CD4-positive, alpha-beta T cell treated with Interleukin-6 for 4 hours (primary cell): Measurements from ENCODE around the gene MOV10L1.

Experiments
- DNase-seq: peaks from one replicate; pipeline ENCODE4 v3.0.0-alpha.2; 2020; ENCODE audit warnings: mixed read lengths

The MOV10L1 gene

DNA sequence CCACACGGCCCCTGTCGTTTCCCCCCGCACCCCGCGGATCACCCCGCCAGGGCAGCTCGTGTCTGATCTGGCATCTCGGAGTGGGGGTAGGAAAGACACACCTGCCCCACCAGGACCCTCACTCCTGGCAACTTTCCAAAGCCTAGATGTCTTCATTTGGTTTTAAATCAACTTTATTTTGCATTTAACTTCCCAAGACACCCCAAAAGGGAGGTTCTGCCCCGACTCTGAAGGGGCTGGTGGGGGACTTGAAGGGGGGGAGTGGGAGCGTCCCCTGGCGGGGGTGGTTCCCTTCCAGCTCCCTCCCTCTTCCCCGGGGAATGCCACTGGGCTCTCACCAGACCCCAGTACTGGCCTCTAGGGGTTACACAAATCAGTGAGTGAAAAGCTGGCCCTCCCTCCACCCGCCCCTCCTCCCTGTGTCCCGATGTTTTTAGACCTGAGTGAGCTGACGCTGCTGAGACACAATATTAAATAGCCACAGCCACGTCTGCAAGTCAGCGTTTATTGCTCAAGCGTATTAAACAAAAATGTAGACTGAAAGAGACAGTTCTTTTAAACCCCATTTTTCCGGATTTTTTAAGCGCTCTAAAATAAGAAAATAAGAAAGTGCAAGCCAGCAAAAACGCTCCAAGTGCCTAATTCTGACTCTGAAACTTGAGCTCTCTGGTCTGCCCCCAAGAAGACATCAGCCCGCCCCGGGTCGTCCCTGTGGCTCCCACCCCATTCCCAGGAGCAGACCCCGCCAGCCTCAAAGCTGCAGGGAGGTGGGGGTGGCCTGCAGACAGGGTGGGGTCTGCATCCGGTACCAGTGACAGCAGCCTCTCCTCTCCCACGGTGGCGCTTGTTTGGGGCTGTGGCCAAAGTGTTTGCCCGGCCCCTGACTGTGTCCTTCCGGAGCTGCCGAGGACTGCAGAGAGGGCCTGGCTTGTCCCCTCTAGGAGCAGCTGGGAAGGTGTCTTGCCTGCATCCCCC, 30.6 kb upstream of the MOV10L1 start:
- DNase-seq: no peak

DNA sequence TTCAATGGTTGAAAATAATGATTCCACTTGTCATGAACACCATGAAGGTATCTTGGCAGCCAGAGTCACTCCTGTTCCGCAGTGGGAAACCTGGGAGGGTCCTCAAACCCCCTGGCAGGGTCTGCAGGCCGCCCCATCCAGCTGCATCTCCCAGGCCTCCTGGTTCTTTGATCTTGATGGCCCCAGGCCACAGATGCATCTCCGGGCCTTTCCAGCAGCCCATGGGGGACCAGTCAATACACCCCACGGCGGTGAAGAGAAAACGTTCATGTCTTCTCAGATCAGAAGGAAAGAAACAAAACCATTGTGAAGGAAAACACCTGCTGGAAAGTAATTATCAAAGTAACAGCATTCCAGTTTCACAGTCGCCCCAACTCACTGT, 29.9 kb upstream of the MOV10L1 start:
- no peak for DNase-seq

DNA sequence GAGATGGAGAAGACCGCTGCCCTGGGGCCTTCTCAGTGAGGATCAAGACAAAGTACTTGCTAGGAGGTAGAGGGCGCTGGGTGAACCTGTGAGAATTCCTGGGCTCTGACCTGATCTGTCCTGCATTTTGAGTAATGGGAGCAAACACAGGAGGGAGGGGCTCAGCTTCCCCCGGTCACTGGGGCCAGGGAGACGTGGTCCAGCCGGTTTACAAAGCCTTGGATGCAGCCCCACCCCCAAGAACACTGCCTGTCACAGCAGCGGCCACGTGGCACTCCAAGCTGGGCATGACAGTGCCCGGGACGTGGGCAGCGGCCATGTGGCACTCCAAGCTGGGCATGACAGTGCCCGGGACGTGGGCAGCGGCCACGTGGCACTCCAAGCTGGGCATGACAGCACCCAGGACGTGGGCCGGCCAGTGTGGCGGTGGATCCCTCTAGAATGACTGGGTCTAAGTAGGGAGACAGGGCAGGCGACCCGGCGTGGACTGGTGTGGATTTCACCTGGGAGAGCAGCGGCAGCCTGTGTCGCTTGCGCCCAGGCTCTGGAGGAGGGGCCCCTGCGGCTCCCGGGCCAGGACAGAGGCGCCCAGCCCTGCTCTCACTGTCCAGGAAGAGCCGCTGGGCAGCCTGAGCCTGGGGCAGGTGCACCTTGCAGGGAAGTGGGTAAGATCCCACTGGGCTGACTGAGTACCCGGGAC, 29.2 kb upstream of the MOV10L1 start:
- no peak for DNase-seq

DNA sequence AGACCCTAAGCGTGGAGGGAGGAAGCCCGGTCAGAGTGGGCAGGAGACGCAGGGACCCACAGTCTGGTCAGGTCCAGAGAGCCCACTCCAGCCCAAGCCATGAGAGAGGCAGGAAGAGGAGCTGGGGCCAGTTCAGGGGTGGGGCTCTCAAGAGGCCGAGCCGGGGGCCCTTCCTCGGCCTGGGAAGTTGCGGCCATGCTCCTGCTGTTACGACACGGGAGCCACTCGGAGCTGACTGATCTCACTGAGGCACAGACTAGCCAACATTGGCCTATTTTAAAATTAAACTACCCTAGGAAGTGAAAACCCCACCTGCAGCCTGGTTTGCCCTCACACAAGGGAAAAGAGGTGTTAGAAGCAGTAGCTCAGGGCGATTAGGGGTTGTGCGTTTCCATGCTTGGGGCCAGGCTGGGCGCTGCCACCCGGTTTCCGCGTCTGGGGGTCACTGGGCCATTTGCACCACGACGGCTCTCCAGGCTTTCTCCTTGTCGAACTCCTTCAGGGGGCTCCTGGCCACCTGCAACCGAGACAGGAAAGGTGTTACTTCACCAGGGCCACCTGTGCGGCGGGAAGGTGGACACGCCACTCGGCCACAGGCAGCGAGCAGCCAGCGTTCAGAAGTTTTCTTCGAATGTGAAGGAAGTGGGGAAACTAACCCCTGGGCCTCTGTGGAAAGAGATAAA, 28.5 kb upstream of the MOV10L1 start:
- DNase-seq: no peak

- no peak for DNase-seq
Measured at GRCh38 chr22:50061824-50062355, 27.9 kb upstream of the MOV10L1 start.

DNA sequence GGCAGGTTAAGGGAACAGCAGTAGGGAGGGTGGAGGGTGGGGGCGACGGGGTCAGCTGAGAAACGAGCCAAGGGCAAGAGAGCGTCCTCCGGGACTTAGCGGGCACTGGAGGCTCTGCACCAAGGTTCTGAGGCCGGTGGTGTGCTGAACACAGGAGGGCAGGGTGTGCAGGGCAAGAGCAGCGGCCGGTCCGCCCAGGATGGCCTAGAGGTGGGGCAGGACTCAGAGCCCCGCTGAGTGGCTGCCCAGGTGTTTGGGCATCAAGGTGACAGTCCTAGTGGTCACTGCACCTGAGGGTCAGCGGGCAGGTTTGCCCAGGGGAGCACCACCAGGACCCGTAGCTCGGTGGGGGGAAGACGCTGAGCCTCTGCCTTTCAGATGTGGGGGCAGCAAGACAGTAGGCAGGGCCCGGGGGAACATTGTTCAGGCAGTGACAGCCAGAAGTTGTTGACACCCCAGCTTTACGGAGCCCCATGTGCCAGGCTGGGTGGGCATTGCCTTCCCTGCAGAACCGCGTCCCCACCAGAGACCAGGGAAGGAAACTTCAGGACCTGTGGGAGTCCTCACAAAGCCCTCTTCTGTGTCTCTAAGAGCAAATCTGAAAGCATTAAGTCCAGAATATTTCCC, 27.2 kb upstream of the MOV10L1 start:
- no peak for DNase-seq

DNA sequence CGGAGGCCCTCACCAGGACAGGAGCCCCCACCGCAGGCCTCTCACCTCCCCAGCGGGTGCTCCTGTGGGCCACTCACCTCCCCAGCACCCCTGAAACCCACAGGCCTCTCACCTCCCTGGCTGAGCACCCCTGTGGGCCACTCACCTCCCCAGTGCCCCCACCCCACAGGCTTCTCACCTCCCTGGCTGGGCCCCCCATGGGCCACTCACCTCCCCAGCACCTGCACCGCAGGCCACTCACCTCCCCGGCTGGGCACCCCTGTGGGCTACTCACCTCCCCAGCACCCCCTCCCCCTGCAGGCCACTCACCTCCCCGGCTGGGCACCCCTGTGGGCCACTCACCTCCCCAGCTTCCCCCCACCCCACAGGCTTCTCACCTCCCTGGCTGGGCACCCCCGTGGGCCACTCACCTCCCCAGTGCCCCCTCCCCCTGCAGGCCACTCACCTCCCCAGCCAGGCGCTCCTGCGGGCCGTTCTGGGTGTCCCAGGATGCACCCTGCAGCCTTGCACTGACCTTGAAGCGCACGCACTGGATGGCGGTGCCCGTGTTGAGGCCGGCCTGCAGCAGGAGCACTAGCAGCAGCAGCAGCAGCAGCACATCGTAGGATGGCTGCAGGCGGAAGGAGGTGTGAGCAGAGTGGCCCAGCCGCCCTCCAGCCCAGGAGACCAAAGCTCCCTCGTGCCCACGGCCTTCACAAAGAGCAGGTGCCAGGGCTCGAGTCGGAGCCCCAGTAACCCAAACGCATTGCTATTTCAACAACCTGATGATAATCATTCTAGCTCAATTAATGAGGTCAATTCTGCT, 26.0 kb upstream of the MOV10L1 start:
- no peak for DNase-seq

- no peak for DNase-seq
Measured at GRCh38 chr22:50064453-50064852, 25.4 kb upstream of the MOV10L1 start.

DNA sequence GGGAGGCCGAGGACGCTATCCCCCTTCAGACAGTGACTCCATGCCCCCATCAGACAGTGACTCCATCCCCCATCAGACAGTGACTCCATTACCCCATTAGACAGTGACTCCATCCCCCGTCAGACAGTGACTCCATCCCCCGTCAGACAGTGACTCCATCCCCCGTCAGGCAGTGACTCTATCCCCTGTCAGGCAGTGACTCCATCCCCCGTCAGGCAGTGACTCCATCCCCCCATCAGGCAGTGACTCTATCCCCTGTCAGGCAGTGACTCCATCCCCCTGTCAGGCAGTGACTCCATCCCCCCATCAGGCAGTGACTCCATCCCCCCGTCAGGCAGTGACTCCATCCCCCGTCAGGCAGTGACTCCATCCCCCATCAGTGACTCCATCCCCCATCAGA, 22.6 kb upstream of the MOV10L1 start:
- DNase-seq: no peak

GRCh38 chr22:50068096-50068495, 21.7 kb upstream of the MOV10L1 start:
- DNase-seq: no peak

- no peak for DNase-seq
Measured at GRCh38 chr22:50070366-50070765, 19.4 kb upstream of the MOV10L1 start.

DNA sequence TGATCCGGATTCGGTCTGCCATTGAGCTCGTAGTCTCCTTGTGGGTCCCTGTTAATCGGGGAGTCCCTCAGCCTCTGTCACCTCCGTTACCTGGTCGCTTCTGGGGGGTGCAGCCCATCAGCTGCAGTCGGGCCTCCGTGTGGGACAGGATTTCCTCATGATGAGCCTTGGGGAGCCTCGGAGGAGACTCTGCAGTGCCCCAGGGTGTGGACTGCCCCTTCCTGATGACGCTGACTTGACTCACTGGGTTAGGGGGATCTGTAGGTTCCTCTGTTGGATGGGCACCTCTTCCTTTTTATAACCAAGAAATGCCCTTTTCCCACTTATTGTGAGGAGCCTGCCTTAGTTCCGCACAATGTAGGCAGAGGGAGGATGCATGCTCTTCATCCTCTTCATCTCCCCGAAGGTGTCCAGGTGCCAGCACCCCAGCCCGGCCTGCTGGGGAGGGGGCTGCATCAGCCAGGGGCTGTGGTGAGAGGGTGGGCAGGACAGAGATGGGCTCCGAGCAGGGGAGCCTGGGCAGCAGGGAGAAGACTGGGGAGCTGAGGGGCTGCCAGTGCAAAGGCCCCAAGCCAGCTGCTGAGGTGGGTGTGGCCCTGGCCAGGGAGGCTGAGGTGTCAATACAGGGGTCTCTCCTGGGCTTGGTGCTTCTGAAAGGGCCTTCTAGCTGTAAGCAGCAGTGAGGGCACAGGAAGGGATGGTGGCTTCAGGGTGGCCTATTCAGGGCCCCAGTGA, 18.2 kb upstream of the MOV10L1 start:
- no peak for DNase-seq

- no peak for DNase-seq
Measured at GRCh38 chr22:50072167-50072555, 17.6 kb upstream of the MOV10L1 start.

GRCh38 chr22:50072714-50073538, 16.9 kb upstream of the MOV10L1 start:
- no peak for DNase-seq

GRCh38 chr22:50074056-50074455, 15.8 kb upstream of the MOV10L1 start:
- no peak for DNase-seq

DNA sequence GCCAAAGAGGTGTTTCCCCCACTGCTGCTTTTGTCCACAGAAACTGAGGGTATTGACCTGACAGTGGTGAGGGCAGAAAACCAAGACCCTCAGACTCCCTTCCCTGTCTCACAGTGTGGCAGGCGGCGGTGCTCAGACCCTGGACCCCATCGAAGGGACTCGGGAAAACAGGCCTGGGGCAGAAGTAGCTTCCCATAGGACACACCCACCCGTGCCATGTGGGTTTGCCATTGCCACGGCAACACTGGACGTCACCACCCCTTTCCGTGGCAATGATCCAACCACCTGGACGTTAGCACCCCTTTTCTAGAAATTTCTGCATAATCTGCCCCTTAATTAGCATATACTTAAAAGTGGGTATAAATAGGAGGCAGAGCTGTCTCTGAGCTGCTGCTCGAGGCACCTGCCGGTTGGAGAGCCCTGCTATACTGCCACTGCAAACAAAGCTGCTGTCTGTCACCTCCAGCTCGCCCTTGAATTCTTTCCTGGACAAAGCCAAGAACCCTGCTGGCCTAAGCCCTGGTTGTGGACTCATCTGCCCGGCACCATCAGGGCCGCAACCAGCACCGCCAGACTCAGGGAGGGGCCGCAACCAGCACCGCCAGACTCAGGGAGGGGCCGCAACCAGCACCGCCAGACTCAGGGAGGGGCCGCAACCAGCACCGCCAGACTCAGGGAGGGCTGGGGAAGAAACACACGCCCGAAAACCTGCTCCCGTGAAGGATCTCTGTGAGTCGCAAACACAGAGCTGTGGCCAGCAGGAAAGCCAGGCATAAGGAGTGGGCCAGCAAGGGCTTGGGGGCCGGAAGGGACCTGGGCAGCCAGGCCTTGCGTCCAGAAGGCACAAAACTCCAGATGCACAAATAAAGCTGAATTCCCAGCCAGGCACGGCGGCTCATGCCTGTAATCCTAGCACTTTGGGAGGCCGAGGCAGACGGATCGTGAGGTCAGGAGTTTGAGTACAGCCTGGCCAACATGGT, 15.0 kb upstream of the MOV10L1 start:
- DNase-seq: no peak

DNA sequence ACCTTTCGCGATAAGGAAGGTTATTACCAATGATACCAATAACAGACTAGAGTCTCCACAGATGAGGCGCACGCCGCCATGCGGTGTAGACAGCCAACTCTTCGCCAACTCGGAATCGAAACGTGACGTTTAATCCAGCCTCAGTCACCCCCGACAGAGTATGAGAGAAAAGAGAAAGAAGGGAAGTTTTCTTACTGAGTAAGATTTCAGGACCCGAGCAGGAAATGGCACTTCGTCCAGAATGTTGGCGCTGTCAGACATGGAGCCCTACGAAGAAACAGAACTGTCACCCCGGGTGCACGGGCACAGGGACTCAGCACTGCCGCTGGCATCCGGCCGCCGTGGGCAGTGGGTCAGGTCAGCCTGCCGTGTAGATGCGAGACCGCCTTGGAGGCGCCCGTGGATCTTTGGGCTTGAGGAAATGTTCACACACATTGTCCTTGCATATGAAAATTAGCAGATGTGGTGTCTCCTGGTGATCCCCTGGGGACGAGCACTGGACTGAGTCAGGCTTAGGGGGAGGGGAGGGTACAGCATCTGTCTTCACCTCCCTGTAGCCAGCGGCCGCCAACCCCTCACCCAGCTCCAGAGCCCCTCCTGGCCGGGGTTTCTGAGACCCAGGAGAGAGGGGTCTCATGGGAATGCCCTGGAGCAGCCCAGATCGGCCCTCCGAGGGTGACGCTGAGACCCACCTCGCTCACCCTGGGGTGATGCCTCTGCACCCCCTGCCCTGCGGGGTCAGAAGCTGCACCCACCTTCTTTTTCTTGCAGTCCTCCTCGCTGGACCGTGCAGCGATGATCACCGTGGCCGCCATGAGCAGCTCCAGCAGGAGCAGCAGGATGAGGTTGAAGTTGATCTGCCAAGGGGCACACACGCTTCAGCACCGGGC, 12.9 kb upstream of the MOV10L1 start:
- no peak for DNase-seq

DNA sequence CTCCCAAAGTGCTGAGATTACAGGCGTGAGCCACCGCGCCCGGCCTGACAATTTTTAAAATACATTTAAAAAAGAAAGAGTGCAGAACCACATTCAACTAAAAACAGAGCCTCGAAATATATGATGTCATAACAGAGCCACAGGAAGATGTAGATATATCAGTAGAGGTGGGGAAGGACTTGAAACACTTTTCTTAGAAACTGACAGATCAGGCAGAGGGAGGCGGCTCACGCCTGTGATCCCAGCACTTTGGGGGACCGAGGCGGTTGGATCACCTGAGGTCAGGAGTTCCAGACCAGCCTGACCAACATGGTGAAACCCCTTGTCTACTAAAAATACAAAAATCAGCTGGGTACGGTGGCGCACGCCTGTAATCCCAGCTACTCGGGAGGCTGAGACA, 11.6 kb upstream of the MOV10L1 start:
- no peak for DNase-seq
